AG04450 (cell line): Measurements from ENCODE around the gene RIPOR2. TPM values are rescaled to one million over a fixed set of nuclear protein-coding genes. Genes with fewer than 3 reads are reported as not detected.

ENCODE experiments used
- CTCF ChIA-PET: fragments of 300-600, 350-600 bp; formaldehyde crosslinking; extraction: SDS; loops from one replicate; lab custom pipeline; 2022; ENCODE audit warnings: antibody characterized with exemption, inconsistent platforms; lab: Charles Lee
- POLR2A ChIA-PET: fragments of 350-600 bp; formaldehyde crosslinking; extraction: SDS; loops from one replicate; lab custom pipeline; 2021; ENCODE audit warnings: antibody characterized with exemption, inconsistent platforms; lab: Yijun Ruan, JAX
- DNase-seq: peaks from one replicate; pipeline ENCODE4 v3.0.0-alpha.2; 2011; ENCODE audit warnings: low read depth, low spot score
- H3K27ac ChIP-seq: one replicate; pipeline ENCODE4 v1.5.1; 2012; ENCODE audit warnings: low read depth, low read length, control low read depth
- H3K27me3 ChIP-seq: one replicate; pipeline ENCODE4 v1.6.0; 2012; ENCODE audit warnings: low read length; ENCODE audit not compliant: control insufficient read depth, insufficient read depth
- H3K4me3 ChIP-seq: 2 replicates; pipeline ENCODE4 v1.5.1; 2011; ENCODE audit warnings: mild to moderate bottlenecking, low read depth, low read length, control low read depth
- H3K9me3 ChIP-seq: 2 replicates; pipeline ENCODE4 v1.5.1; 2012; ENCODE audit warnings: low read length; ENCODE audit not compliant: control insufficient read depth, insufficient read depth
- polyA plus RNA-seq: library from polyadenylated mRNA; depleted of rRNA; stranded (reverse); fragments of >200 nt; gene quantifications from 2 replicates; pipeline ENCODE4 v1.2.3, GENCODE V29; 2011
- TF ChIP-seq, protein P1 (sequence below): IDR thresholded peaks from 2 replicates; pipeline ENCODE4 v1.5.1; 2011; ENCODE audit warnings: low read depth, low read length, control low read depth, inconsistent platforms

RIPOR2 gene
- polyA plus RNA-seq, 1 experiment: 7.3 TPM

DNA sequence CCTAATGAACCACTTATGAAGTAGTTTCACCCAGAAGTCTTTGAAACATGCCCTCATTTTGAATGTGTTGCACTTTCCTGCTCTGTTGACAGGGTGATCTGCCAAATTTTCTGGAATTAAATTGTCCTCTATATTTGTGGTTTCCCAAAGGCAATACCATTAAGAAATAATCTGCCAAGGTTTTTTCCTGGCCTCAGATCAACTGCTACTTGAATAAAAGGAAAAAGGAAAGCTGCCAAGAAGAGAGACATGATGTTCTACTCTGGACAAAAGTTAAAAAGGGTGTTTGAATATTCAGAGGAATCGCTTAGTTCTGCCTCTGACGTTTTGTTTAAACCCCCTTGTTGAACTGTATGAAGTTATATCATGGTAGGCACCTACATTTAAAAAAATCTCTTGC is 99.7 kb downstream of the RIPOR2 start:
- no peak for DNase-seq
- H3K27me3 ChIP-seq: no peaks in the 10 kb centered on the region
- CTCF ChIA-PET: interaction anchor here (1.0 kb wide), 1 partner anchor 19 kb away, joined by 3 read pairs; no protein-coding TSS in a partner anchor
- no peak overlapping the region for H3K4me3 ChIP-seq
- TF ChIP-seq, protein P1, sequence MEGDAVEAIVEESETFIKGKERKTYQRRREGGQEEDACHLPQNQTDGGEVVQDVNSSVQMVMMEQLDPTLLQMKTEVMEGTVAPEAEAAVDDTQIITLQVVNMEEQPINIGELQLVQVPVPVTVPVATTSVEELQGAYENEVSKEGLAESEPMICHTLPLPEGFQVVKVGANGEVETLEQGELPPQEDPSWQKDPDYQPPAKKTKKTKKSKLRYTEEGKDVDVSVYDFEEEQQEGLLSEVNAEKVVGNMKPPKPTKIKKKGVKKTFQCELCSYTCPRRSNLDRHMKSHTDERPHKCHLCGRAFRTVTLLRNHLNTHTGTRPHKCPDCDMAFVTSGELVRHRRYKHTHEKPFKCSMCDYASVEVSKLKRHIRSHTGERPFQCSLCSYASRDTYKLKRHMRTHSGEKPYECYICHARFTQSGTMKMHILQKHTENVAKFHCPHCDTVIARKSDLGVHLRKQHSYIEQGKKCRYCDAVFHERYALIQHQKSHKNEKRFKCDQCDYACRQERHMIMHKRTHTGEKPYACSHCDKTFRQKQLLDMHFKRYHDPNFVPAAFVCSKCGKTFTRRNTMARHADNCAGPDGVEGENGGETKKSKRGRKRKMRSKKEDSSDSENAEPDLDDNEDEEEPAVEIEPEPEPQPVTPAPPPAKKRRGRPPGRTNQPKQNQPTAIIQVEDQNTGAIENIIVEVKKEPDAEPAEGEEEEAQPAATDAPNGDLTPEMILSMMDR: no peak
- no peak overlapping the region for H3K27ac ChIP-seq
- H3K9me3 ChIP-seq: no peaks in the 10 kb centered on the region
- POLR2A ChIA-PET: no interaction called here

DNA sequence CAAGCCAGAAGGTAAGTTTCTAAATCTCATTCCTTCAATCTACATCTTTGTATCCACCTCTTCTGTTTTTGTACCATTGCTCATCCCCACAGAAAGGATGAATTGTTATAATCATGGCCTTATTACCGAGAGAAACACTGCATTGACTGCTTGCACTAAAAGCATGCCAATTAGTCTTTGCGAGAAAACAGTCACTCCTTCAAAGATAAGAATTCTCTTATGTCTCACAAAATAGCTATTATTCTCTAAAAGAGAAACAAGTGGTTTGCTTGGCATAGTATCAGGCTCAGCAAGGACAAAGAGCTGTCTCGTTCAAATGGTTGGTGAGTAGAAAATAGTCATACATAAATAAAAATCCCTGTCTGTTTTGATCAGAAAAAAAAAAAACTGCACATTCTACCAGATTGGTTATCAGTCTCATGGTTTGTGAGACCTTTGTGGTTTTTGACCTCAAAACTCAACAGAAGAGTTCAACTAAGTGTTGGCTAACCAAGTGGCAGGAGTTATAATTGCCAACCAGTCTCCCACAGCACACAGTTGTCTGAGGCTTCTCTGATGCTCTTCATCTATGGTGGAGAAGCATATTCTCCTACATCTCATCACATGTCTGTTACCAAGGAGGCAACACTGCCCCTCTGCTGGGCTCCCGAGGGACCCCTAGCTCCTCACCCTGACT is 101.9 kb downstream of the RIPOR2 start:
- no peaks in the 10 kb centered on the region for H3K9me3 ChIP-seq
- H3K27me3 ChIP-seq: no peaks in the 10 kb centered on the region
- no peak for DNase-seq
- ChIA-PET POLR2A (interaction anchor here (0.5 kb wide), 1 partner anchor 135 kb away, joined by 5 read pairs; no protein-coding TSS in a partner anchor), CTCF (interaction anchor here (4.0 kb wide), 1 partner anchor 237 kb away, joined by 15 read pairs; no protein-coding TSS in a partner anchor)
- no peak overlapping the region for H3K27ac ChIP-seq
- no peak overlapping the region for H3K4me3 ChIP-seq
- TF ChIP-seq, protein P1: no peak

DNA sequence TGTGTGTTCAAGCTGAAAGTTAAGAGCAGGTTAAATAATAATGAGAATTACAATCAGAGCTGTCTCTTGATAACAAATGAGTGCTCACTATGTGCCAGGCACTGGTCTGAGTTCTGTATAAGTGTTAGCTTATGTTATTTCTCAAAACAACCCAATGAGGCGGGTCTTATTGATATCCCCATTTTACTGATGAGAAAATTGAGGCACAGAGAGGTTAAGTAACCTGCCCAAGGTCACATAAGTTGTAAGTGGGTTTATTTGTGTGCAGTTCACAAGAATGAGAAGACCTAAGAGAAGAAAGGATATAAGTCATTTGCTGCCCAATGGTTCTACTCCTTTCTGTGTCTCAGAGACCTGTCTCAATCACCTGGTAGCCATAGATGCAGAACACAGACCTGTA is 103.0 kb downstream of the RIPOR2 start:
- Histone ChIP-seq H3K9me3 (no peaks in the 10 kb centered on the region), H3K4me3 (no peak overlapping the region), H3K27ac (no peak overlapping the region), H3K27me3 (no peaks in the 10 kb centered on the region)
- TF ChIP-seq, protein P1: no peak
- POLR2A ChIA-PET: interaction anchor here (0.6 kb wide), 1 partner anchor 306 kb away, joined by 3 read pairs; no protein-coding TSS in a partner anchor
- no peak for DNase-seq
- CTCF ChIA-PET: interaction anchor here (0.6 to 4.0 kb wide), 6 partner anchors 23 to 252 kb away, joined by 3 to 15 read pairs (median 4); no protein-coding TSS in a partner anchor

DNA sequence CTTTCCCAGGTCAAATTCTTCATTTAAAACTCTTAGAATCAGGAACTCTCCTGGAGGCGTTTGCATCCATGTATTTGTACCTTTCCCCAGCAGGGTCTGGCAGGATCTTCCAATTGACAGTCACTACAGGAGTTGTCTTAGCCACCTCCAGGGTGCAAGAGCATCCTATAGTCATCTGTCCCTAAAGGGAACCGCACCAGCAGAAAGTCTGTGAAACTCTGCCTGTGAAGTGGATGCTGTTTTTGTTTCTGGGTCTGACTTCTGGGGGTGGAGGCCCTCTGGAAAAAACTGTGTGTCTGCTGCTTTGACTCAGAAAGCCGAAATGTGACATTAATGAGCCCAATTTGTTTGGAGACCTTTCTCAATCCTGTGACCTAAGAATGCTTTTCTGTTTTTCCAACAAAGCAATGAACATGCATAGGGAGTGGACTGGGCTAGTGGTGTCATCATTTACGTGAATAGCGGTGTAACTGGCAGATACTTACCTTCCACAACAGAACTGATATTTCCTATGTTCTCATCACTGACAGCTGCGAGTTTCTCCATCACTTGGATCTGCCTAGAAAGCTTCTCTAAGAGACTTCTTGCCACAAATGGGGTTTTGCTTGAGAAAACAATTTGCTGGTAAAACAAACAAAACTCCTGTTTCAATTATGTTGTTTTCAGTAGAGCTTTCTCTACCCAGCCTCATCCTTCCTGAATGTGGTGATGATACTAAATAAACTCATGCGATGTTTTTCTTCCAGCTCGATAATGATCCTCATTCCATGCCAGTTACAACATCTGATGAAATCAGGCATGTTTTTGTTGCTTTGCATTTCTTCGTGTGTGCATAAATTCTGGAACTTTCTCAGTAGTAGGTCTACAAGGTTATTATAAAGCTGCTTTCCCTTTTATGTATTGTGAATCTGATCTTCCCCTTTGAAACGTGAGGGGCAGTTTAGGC is 103.7 kb downstream of the RIPOR2 start:
- DNase-seq: no peak
- POLR2A ChIA-PET: interaction anchor here (0.6 to 0.8 kb wide), 2 partner anchors 35 to 306 kb away, joined by 3 read pairs; no protein-coding TSS in a partner anchor
- TF ChIP-seq, protein P1: no peak
- Histone ChIP-seq H3K4me3 (no peak overlapping the region), H3K27me3 (no peaks in the 10 kb centered on the region), H3K27ac (no peak overlapping the region), H3K9me3 (no peaks in the 10 kb centered on the region)
- CTCF ChIA-PET: interaction anchor here (0.6 to 4.0 kb wide), 6 partner anchors 24 to 251 kb away, joined by 3 to 15 read pairs (median 4); no protein-coding TSS in a partner anchor
